Liver (tissue), 9 donors: Measurements from ENCODE around the gene U2AF1L4. TPM values are rescaled to one million over a fixed set of nuclear protein-coding genes. Genes with fewer than 3 reads are reported as not detected.
"Not testable (repeated sequence)": the region's sequence is repeated elsewhere in the genome, so short reads cannot be mapped to it uniquely, and the experiment has no call there.

Source experiments
- DNase-seq: peaks from one replicate; pipeline ENCODE4 v3.0.0-alpha.2; 2017; ENCODE audit warnings: low spot score
- H3K27ac ChIP-seq, 2 donors: one replicate each; pipeline ENCODE4 v1.7.0; 2013; ENCODE audit warnings: inconsistent platforms in 2 of 2, low read length in 2 of 2, control low read depth in 1 of 2, low read depth in 1 of 2, mild to moderate bottlenecking in 1 of 2
- H3K27me3 ChIP-seq, 4 donors: one replicate each; pipeline versions ENCODE4 v1.6.1 to v1.7.0; 2013; ENCODE audit warnings: low read length in 3 of 4, inconsistent platforms in 1 of 4, mild to moderate bottlenecking in 1 of 4, moderate library complexity in 1 of 4; ENCODE audit not compliant: control insufficient read depth in 4 of 4, insufficient read depth in 4 of 4
- H3K36me3 ChIP-seq, 4 donors: one replicate each; pipeline versions ENCODE4 v1.6.1 to v1.7.0; 2013; ENCODE audit warnings: low read length in 3 of 4, mild to moderate bottlenecking in 3 of 4, low read depth in 1 of 4, moderate library complexity in 1 of 4; ENCODE audit not compliant: control insufficient read depth in 4 of 4, insufficient read depth in 3 of 4
- H3K4me1 ChIP-seq, 4 donors: one replicate each; pipeline versions ENCODE4 v1.6.1 to v1.7.0; 2013; ENCODE audit warnings: low read length in 3 of 4, mild to moderate bottlenecking in 3 of 4, moderate library complexity in 1 of 4; ENCODE audit not compliant: control insufficient read depth in 4 of 4, insufficient read depth in 4 of 4
- H3K4me3 ChIP-seq, 3 donors: one replicate each; pipeline versions ENCODE4 v1.6.1 to v1.7.0; 2013; ENCODE audit warnings: low read length in 3 of 3, control low read depth in 1 of 3, low read depth in 1 of 3, mild to moderate bottlenecking in 1 of 3
- H3K9ac ChIP-seq, 2 donors: one replicate each; pipeline ENCODE4 v1.7.0; 2013; ENCODE audit warnings: low read length in 2 of 2, mild to moderate bottlenecking in 2 of 2, moderate library complexity in 2 of 2, control low read depth in 1 of 2, low read depth in 1 of 2
- H3K9me3 ChIP-seq, 4 donors: one replicate each; pipeline versions ENCODE4 v1.6.1 to v1.7.0; 2013; ENCODE audit warnings: low read length in 3 of 4; ENCODE audit not compliant: control insufficient read depth in 4 of 4
- ATF3 ChIP-seq: IDR thresholded peaks from 2 replicates; pipeline ENCODE4 v1.6.1; 2016; ENCODE audit warnings: antibody characterized with exemption
- EGR1 ChIP-seq, 2 donors: IDR thresholded peaks; 2 replicates each; pipeline ENCODE4 v1.6.1; 2016 to 2018; ENCODE audit warnings: antibody characterized with exemption in 2 of 2, low read depth in 2 of 2
- FOXA1 ChIP-seq: IDR thresholded peaks from 2 replicates; pipeline ENCODE4 v1.6.1; 2016; ENCODE audit warnings: antibody characterized with exemption
- FOXA2 ChIP-seq: IDR thresholded peaks from 2 replicates; pipeline ENCODE4 v1.6.1; 2016; ENCODE audit warnings: antibody characterized with exemption
- GABPA ChIP-seq, 2 donors: IDR thresholded peaks in 1 of 2; conservative IDR thresholded peaks in 1 of 2; 2 replicates each; pipeline ENCODE4 v1.6.1; 2016; ENCODE audit warnings: antibody characterized with exemption in 2 of 2, mild to moderate bottlenecking in 1 of 2, moderate library complexity in 1 of 2
- HNF4A ChIP-seq, 2 donors: conservative IDR thresholded peaks; 2 replicates each; pipeline ENCODE4 v1.6.1; 2016; ENCODE audit warnings: antibody characterized with exemption in 2 of 2, mild to moderate bottlenecking in 2 of 2
- HNF4G ChIP-seq: IDR thresholded peaks from 2 replicates; pipeline ENCODE4 v1.6.1; 2016; ENCODE audit warnings: antibody characterized with exemption
- JUND ChIP-seq, 2 donors: IDR thresholded peaks; 2 replicates each; pipeline ENCODE4 v1.6.1; 2016; ENCODE audit warnings: antibody characterized with exemption in 2 of 2
- MAX ChIP-seq: IDR thresholded peaks from 2 replicates; pipeline ENCODE4 v1.6.1; 2016; ENCODE audit warnings: antibody characterized with exemption
- NR2F2 ChIP-seq: IDR thresholded peaks from 2 replicates; pipeline ENCODE4 v1.6.1; 2016; ENCODE audit warnings: antibody characterized with exemption
- RAD21 ChIP-seq, 2 donors: IDR thresholded peaks; 2 replicates each; pipeline ENCODE4 v1.6.1; 2016; ENCODE audit warnings: antibody characterized with exemption in 2 of 2, mild to moderate bottlenecking in 2 of 2
- REST ChIP-seq: IDR thresholded peaks from 2 replicates; pipeline ENCODE4 v1.6.1; 2016; ENCODE audit warnings: antibody characterized with exemption, mild to moderate bottlenecking
- RXRA ChIP-seq, 2 donors: IDR thresholded peaks; 2 replicates each; pipeline ENCODE4 v1.6.1; 2017 to 2018; ENCODE audit warnings: antibody characterized with exemption in 2 of 2, mild to moderate bottlenecking in 1 of 2
- SP1 ChIP-seq: IDR thresholded peaks from 2 replicates; pipeline ENCODE4 v1.6.1; 2018; ENCODE audit warnings: antibody characterized with exemption, mild to moderate bottlenecking
- TAF1 ChIP-seq: conservative IDR thresholded peaks from 2 replicates; pipeline ENCODE4 v1.6.1; 2016; ENCODE audit warnings: antibody characterized with exemption, mild to moderate bottlenecking
- YY1 ChIP-seq: IDR thresholded peaks from 2 replicates; pipeline ENCODE4 v1.6.1; 2016; ENCODE audit warnings: antibody characterized with exemption, mild to moderate bottlenecking
- ZBTB33 ChIP-seq: IDR thresholded peaks from 2 replicates; pipeline ENCODE4 v1.6.1; 2016; ENCODE audit warnings: antibody characterized with exemption
- WGBS: extraction: QIAGEN DNeasy Blood & Tissue Kit; methylation state at CpG from one replicate; pipeline ENCODE4 v1.1.7; 2013; 5-methylcytosine and 5-hydroxymethylcytosine counted together
- polyA plus RNA-seq, 2 donors: library from polyadenylated mRNA; stranded (reverse) in 1 of 2; unstranded in 1 of 2; fragments of 200-250 nt in 1 of 2; fragments of >200 nt in 1 of 2; fragmentation: Nextera tagmentation in 1 of 2; extraction: Ambion mirVana in 1 of 2; gene quantifications; one replicate each; pipeline versions ENCODE4 v1.2.1 to v1.2.3, GENCODE V29; 2013 to 2015
- total RNA-seq, 2 donors: library from RNA; depleted of rRNA; stranded (reverse); fragments of >200 nt; gene quantifications; one replicate each; pipeline ENCODE4 v1.2.3, GENCODE V29; 2014
- TF ChIP-seq, protein P1 (sequence below): fragments of 150-350 bp; IDR thresholded peaks from 2 replicates; pipeline ENCODE4 v1.5.1; 2017; ENCODE audit warnings: improper control_type of control experiment, low read depth, low read length; ENCODE audit not compliant: missing input control
- donor health status: healthy.
- donor health status: healthy.
- donor health status: healthy.
- donor health status: healthy.
- donor health status: healthy.

Gene U2AF1L4
- total and polyA plus RNA-seq, 4 donors: 4.5 to 36.5 (median 13.4) TPM

- Histone ChIP-seq H3K27me3 (no peaks in the 10 kb centered on the region), H3K27ac (no peak overlapping the region), H3K4me3 (no peak overlapping the region), H3K36me3 (peaks cover 61 to 84% (median 69%) of the 10 kb centered on the region in 4 donors), H3K9me3 (no peaks in the 10 kb centered on the region), H3K4me1 (peaks cover 3 to 9% (median 6%) of the 10 kb centered on the region in 4 donors), H3K9ac (no peak overlapping the region)
- DNase-seq: no peak
- 96% methylated on average over 12 of the region's 12 CpGs for WGBS
- TF ChIP-seq HNF4G (no peak), NR2F2 (no peak), YY1 (no peak), RXRA (IDR thresholded peaks at IDR 0.05) (no peak), JUND (IDR thresholded peaks at IDR 0.05) (no peak), ZBTB33 (no peak), FOXA1 (no peak), MAX (no peak), REST (no peak), RAD21 (IDR thresholded peaks at IDR 0.05) (no peak), EGR1 (IDR thresholded peaks at IDR 0.05; ENCODE audit: low read depth in 2 of 2) (no peak), SP1 (no peak), TAF1 (no peak), ATF3 (no peak), HNF4A (conservative IDR thresholded peaks at IDR 0.05) (no peak), GABPA (IDR thresholded peaks at IDR 0.05 in 1 of 2, conservative IDR thresholded peaks at IDR 0.05 in 1 of 2) (no peak), FOXA2 (no peak)
- TF ChIP-seq, protein P1, sequence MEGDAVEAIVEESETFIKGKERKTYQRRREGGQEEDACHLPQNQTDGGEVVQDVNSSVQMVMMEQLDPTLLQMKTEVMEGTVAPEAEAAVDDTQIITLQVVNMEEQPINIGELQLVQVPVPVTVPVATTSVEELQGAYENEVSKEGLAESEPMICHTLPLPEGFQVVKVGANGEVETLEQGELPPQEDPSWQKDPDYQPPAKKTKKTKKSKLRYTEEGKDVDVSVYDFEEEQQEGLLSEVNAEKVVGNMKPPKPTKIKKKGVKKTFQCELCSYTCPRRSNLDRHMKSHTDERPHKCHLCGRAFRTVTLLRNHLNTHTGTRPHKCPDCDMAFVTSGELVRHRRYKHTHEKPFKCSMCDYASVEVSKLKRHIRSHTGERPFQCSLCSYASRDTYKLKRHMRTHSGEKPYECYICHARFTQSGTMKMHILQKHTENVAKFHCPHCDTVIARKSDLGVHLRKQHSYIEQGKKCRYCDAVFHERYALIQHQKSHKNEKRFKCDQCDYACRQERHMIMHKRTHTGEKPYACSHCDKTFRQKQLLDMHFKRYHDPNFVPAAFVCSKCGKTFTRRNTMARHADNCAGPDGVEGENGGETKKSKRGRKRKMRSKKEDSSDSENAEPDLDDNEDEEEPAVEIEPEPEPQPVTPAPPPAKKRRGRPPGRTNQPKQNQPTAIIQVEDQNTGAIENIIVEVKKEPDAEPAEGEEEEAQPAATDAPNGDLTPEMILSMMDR: no peak
These were observed 20.7 kb downstream of the U2AF1L4 start for GRCh38 chr19:35724560-35724959.

GRCh38 chr19:35724132-35724531 lies 21.1 kb downstream of the U2AF1L4 start:
- not testable (repeated sequence) for H3K4me3 ChIP-seq, H3K27me3 ChIP-seq
- 97% methylated on average over 7 of the region's 7 CpGs for WGBS

More at GRCh38 chr19:35724132-35724531, 21.1 kb downstream of the U2AF1L4 start:
- H3K9ac ChIP-seq, H3K9me3 ChIP-seq, H3K27ac ChIP-seq, DNase-seq: not testable (repeated sequence)
- H3K4me1 ChIP-seq: peaks cover 7 to 13% (median 11%) of the 10 kb centered on the region in 4 donors
- peaks cover 61 to 79% (median 65%) of the 10 kb centered on the region in 4 donors for H3K36me3 ChIP-seq
